BLaER1 (cell line): ENCODE measurements around the gene CAMK1G.

ENCODE experiments used
- H3K27ac ChIP-seq: shearing (Covaris generic); formaldehyde crosslinking; 2 replicates; pipeline ENCODE4 v1.8.1; 2022
- H3K27me3 ChIP-seq: shearing (Covaris generic); formaldehyde crosslinking; 2 replicates; pipeline ENCODE4 v1.8.1; 2022
- H3K36me3 ChIP-seq: shearing (Covaris generic); formaldehyde crosslinking; 2 replicates; pipeline ENCODE4 v1.8.1; 2022
- H3K4me1 ChIP-seq: shearing (Covaris generic); formaldehyde crosslinking; 2 replicates; pipeline ENCODE4 v1.8.1; 2022
- H3K4me2 ChIP-seq: shearing (Covaris generic); formaldehyde crosslinking; 2 replicates; pipeline ENCODE4 v1.8.1; 2022
- H3K4me3 ChIP-seq: shearing (Covaris generic); formaldehyde crosslinking; 2 replicates; pipeline ENCODE4 v1.8.1; 2022
- H3K9ac ChIP-seq: shearing (Covaris generic); formaldehyde crosslinking; 2 replicates; pipeline ENCODE4 v1.8.1; 2022
- H3K9me3 ChIP-seq: shearing (Covaris generic); formaldehyde crosslinking; 2 replicates; pipeline ENCODE4 v1.8.1; 2022
- H4K20me1 ChIP-seq: shearing (Covaris generic); formaldehyde crosslinking; 2 replicates; pipeline ENCODE4 v1.8.1; 2022
- Cebpa-rat ChIP-seq: shearing (Covaris generic); IDR thresholded peaks from 2 replicates; pipeline ENCODE4 v1.8.1; 2022

CAMK1G gene

GRCh38 chr1:209657918-209658317, 74.4 kb downstream of the CAMK1G start:
- H3K4me3 ChIP-seq: no peak overlapping the region
- no peak overlapping the region for H3K27ac ChIP-seq
- H4K20me1 ChIP-seq: no peaks in the 10 kb centered on the region
- H3K27me3 ChIP-seq: no peaks in the 10 kb centered on the region
- no peak overlapping the region for H3K9ac ChIP-seq
- TF ChIP-seq Cebpa-rat: no peak
- no peaks in the 10 kb centered on the region for H3K36me3 ChIP-seq
- no peak overlapping the region for H3K4me2 ChIP-seq
- H3K4me1 ChIP-seq: peaks cover 58% of the 10 kb centered on the region
- no peaks in the 10 kb centered on the region for H3K9me3 ChIP-seq

GRCh38 chr1:209659909-209660308, 76.4 kb downstream of the CAMK1G start:
- Histone ChIP-seq H3K27ac (no peak overlapping the region), H3K4me1 (peaks cover 44% of the 10 kb centered on the region), H4K20me1 (no peaks in the 10 kb centered on the region), H3K4me2 (peak overlapping the region; percentile 80), H3K36me3 (no peaks in the 10 kb centered on the region), H3K9me3 (no peaks in the 10 kb centered on the region), H3K27me3 (no peaks in the 10 kb centered on the region), H3K9ac (no peak overlapping the region; the same call in 1 of the 2 replicates), H3K4me3 (no peak overlapping the region)
- no peak for TF ChIP-seq Cebpa-rat

GRCh38 chr1:209661071-209661470, 77.6 kb downstream of the CAMK1G start:
- Histone ChIP-seq H3K27me3 (no peaks in the 10 kb centered on the region), H3K9ac (no peak overlapping the region), H4K20me1 (no peaks in the 10 kb centered on the region), H3K4me1 (peaks cover 44% of the 10 kb centered on the region), H3K36me3 (no peaks in the 10 kb centered on the region), H3K27ac (no peak overlapping the region), H3K4me2 (peak overlapping the region; percentile 80), H3K4me3 (no peak overlapping the region), H3K9me3 (no peaks in the 10 kb centered on the region)
- no peak for TF ChIP-seq Cebpa-rat

GRCh38 chr1:209662879-209663327, 79.4 kb downstream of the CAMK1G start:
- no peak for TF ChIP-seq Cebpa-rat
- no peaks in the 10 kb centered on the region for H3K36me3 ChIP-seq
- H3K4me2 ChIP-seq: no peak overlapping the region
- H4K20me1 ChIP-seq: no peaks in the 10 kb centered on the region
- H3K4me1 ChIP-seq: peaks cover 43% of the 10 kb centered on the region
- no peaks in the 10 kb centered on the region for H3K9me3 ChIP-seq
- H3K27ac ChIP-seq: no peak overlapping the region
- H3K27me3 ChIP-seq: no peaks in the 10 kb centered on the region
- H3K9ac ChIP-seq: no peak overlapping the region
- H3K4me3 ChIP-seq: no peak overlapping the region
